UCSD-AML1 (cell line): ENCODE measurements around the gene TLR2.
"Not testable (repeated sequence)": the region's sequence is repeated elsewhere in the genome, so short reads cannot be mapped to it uniquely, and the experiment has no call there.

Source experiments
- DNase-seq: peaks from one replicate; lab custom pipeline; 2025; ENCODE audit not compliant: unreplicated experiment; lab: John Stamatoyannopoulos, UW

TLR2 gene

DNA sequence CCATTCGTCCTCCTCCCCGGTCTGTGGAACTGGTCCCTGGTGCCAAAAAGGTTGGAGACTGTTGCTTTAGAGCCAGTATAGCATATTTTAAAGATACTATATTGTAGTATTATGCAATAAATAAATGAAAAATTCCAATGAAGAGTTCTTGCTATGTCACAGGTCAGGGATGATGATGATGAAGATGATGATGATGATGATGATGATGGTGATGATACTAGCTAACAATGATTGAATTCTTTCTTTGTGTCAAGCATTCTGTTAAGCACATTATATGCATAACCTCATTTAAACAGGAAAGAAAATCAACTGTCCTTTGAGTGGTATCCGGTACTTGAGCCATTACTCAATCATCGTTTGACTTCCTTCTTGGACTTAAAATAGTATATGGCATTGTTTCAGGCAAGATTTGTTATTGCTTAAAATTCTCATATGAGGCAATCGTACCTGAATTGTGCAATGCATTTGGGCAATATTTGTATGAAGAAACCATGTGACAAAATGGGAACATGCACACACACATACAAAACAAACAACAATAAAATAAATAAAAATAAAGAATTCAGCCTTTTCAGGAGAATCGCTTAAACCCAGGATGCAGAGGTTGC is 22.8 kb upstream of the TLR2 start:
- DNase-seq = no peak

- DNase-seq = no peak
These were observed 22.2 kb upstream of the TLR2 start for GRCh38 chr4:153661908-153662307.

DNA sequence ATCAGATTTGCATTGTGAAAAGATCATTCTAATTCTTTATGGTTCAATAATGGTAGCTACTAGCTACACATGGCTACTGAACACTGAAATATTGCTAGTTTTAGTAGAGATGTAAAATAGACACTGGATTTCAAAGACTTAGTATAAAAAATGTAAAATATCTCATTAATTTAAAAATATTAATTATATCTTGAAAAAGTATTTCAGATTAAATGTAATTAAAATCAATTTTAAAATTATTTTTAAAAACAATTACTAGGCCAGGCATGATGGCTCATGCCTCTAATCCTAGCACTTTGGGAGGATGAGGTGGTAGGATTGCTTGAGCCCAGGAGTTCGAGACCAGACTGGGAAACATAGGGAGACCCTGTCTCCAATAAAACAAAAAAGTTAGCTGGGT is 20.4 kb upstream of the TLR2 start:
- DNase-seq = no peak

GRCh38 chr4:153666505-153666904 is 17.6 kb upstream of the TLR2 start:
- DNase-seq = not testable (repeated sequence)

DNA sequence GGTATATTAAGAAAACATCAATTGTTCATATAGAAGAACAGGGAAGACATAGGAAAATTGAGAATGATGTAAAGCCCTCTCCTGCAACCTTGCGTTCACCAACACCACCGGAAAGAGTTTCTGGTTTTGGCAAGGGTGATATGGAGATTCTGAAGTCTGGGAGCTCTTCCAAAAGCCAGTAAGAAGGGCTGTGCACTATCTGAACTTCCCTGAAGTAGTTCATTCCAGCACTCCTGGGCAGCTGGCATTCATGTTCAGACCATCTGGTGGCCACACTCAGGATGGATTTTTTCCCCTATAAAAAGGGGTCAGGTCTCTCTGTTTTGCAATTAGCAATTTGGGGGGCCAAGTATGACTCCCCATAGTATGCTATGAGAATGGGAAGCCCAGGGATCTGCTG is 15.4 kb upstream of the TLR2 start:
- DNase-seq = no peak

DNA sequence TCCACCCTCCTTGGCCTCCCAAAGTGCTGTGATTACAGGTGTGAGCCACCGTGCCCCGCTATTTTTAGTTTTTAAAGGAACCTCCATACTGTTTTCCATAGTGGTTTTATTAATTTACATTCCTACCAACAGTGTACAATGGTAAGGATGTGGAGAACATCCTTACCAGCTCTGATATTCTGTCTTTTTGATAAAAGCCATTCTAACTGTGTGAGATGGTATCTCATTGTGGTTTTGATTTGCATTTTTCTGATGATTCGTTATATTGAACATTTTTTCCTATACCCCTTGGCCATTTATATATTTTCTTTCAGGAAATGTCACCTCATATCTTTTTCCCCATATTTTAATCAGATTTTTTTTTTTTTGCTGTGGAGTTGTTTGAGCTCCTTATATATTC is 14.2 kb upstream of the TLR2 start:
- DNase-seq = no peak

DNA sequence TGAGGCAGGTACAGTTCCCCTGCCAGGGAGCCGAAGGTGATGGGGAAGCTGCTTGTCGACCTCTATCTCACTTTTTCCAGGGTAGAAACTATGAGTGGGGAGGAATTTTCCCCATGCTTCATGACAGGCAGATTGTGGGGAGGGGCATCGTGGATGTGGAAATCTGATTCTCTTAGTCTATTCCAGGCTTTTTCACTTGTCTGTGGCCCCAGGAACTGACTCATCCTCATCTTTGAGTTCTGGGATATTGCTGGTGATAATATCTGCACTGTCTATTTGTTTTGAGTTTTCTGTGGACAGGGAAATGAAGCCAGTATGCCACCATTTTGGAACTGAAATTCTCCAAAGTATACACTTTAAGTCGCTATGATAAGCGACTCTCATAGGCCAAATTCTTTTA is 7.6 kb upstream of the TLR2 start:
- DNase-seq = no peak

DNA sequence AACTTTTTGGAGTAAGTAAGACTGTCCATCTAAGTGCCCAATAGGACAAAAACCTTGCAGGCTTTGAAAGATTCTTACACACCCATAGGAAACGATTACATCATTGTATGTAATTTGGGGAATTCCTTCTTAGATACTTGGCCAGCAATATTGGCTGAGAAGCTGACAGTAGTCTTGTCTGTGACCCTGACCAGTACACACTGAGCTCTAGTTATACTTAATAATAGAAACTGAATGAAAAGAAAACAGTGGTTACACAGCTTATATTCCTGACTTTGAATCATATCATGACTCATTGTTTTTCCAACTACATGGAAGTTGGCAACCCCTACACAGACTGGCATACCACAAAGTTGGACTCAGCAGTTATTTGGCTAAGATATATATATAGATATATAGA is 7.1 kb upstream of the TLR2 start:
- DNase-seq = no peak

GRCh38 chr4:153679486-153679885 is 4.6 kb upstream of the TLR2 start:
- DNase-seq = no peak

DNA sequence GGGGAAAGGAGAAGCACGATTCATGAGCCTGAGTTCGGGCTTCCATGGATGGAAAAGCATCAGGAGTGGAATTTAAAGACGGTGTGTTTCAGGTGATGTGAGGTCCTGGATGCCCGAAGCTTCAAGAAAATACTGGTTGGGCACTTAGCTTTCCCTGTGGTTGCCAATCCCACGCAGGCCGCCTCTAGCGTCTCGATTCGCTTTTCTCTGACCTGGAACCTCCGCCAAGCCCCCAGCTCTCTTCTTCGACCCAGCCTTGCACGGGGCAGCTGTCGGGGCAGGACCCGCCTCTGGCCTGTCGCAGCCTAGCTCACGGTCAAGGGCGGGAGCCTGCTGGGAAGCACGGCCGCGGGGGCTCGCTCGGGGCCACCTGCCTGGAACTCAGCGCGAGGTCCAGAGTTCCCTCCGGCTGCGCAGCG is 308 bp upstream of the TLR2 start:
- no peak for DNase-seq

DNA sequence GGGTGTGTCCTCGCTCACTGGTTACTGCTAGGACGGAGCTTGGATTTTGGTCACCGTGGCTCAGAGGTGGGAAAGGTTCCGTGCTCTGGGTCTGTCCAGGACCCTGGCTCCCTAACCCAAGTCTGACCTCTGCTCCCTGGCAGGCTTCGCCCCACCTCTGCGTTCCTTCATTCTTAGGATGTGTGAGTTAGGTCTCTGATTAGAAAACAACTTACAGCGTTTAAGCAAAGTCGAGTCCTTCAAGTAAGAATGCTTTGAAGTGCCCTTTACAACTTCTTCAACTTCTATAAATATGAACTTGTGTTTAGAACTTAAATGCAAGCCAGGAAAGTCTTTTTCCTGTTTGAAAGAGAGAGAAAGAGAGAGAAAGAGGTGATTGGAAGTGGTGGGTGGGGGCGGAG is 891 bp downstream of the TLR2 start:
- DNase-seq = no peak

DNA sequence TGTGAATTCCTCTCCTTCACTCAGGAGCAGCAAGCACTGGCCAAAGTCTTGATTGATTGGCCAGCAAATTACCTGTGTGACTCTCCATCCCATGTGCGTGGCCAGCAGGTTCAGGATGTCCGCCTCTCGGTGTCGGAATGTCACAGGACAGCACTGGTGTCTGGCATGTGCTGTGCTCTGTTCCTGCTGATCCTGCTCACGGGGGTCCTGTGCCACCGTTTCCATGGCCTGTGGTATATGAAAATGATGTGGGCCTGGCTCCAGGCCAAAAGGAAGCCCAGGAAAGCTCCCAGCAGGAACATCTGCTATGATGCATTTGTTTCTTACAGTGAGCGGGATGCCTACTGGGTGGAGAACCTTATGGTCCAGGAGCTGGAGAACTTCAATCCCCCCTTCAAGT is 20.4 kb downstream of the TLR2 start:
- DNase-seq = no peak

DNA sequence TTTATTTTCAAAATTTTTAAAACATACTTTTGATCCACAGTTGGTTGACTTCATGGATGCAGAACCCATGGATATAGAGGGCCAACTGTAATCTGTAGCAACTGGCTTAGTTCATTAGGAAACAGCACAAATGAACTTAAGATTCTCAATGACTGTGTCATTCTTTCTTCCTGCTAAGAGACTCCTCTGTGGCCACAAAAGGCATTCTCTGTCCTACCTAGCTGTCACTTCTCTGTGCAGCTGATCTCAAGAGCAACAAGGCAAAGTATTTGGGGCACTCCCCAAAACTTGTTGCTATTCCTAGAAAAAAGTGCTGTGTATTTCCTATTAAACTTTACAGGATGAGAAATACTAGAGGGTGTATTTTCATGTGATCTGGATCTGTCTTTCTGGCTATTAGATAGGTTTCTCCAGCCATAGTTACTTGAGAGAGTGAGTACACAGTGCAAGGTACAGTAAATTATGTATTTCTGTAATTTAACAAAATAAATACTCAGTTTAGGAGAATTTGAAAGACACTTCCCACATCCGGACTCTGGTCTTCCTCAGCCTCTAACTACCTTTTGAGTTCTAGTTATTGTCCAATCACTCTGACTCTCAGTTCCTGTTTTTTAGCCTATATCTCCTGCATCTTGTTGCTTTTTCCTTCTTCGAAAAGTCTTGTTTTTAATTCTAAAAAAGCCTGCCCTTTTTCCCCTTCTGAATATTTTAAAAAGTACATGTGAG is 21.8 kb downstream of the TLR2 start:
- DNase-seq = no peak

DNA sequence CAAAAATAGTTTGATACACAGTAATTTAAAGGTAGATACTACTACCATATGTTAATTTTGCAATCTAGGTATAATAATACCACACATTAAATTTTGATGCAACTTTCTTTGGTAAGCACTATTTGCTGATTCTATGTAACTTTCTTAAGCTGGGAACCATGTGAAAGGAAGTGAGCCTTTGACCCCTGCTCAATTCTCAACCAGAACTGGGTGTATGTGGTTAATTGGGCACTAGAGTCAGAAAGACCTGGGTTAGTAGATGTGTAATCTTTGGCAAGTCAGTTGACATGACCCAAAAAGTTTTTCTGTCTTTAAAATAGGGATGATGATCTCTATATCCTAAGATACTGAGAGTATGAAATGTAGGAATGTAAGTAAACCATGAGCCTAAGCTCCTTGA is 22.4 kb downstream of the TLR2 start:
- no peak for DNase-seq

GRCh38 chr4:153710681-153711080 is 26.6 kb downstream of the TLR2 start:
- no peak for DNase-seq

DNA sequence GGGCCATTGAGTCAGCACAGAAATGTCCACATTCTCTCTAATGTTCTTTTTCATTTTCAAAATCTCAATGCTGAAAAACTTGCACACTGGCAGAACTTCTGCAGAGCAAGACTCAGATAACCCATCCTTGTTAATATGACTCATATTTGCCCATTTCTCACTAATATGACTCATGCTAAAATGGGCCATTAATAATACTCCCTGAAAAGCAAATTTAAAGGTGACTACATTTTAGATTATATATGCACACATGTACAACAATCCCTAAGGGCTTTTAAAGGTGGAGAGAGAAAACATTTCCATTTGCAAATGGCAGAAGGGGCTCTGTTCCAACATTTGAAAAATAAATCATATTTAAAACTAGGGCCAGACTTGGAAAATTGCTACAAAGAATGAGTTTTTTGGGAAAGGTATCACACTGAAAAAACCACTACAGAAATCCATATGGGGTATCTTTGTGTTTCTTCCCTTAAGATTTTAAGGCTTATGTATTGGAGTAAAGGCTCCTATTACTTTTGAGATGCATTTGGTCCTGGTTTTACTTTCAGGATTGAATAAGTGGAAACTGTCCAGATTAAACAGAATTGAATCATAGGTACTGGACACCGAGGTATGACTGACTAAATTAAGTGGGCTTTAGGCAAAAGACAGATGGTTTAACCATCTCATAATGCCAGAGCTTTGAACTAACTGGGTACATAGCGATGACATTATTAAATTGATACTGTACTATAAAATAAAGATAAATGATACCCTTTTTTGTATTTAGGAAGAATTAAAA is 30.0 kb downstream of the TLR2 start:
- no peak for DNase-seq

DNA sequence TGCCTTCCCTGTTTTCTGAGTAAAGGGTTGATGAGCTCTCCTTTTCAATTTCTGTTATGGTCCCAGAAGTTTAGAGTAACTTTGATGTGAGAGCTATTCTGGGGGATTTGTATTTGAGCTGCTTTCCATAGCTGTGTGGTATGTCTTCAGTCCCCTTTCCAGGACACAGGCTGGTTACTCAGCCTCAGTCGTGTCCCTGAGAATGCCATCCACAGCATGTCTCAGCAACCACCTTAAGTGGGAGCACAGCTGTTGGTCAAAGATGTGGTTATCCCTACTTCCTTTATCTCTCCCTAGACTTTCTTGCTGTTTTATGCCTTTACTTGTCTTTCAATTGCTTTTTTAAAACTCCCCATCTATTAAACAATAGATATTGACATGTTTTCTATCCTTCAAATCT is 38.0 kb downstream of the TLR2 start:
- no peak for DNase-seq

DNA sequence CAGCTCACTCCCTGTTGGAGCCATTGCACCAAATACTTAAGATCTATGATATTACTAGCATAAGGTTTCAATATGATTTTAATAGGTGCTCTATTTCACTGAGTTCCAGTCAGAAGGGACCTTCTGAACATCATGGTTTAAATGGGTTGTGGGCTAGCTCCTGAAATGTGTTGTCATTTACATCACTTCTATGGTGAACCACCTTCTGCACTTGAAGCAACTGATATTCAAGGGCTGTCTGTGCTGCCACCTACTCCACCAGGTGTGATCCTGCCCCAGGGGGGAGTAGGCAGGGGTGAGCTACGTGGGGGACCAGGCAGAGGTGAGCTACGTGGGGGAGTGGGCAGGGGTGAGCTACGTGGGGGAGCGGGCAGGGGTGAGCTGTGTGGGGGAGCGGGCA is 40.5 kb downstream of the TLR2 start:
- no peak for DNase-seq

DNA sequence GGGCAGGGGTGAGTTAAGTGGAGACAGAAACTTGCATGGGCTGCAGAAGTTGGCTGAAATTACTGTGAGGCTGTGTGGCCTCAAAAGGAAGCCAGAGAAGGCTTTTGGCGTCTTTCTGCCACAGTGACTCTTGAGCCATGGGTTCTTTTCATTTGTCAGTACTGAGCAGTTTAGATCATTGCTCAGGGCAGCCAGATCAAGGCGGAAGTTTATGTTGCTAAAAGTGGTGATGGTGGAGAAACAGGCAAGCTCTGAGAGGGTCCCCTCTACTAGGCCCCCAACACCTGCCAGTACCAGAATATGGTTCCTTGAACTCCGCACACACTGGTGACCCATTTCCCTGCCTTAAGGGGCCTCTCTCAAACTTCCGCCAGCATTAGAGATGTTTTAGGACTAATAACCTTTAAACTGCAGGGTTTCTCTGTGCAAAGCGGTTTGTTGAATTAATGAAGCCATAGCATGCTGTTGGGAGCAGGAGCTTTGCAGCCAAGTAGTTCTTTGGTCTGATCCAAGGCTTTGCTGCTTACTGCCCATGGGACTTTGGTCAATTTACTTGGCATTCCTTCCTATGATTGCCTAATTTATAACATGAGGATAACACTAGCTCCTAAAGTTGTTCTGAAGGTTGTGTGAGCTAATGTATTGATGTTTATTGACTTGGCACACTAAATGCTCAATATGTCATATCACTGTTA is 41.2 kb downstream of the TLR2 start:
- DNase-seq = no peak

GRCh38 chr4:153725831-153726154 is 41.7 kb downstream of the TLR2 start:
- DNase-seq = no peak

DNA sequence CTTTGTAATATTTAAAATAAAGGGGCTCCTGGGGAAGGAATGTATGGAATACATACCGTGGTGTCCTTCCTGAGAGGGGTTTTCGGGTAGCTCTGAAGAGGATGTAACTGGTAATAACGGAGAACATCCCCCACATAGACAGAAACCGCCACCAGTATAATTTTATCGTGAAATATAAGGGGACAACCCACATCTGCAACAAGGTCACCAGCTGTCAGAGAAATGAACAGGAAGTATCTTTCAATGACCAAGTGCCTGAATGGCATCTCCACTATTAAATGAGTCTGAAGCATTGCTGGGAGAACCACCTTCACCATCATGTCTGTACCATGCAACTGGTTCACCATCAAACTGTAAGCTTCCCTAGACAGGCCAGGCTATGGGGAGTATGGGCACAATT is 44.1 kb downstream of the TLR2 start:
- no peak for DNase-seq

- DNase-seq = peak; percentile 10
These were observed 44.6 kb downstream of the TLR2 start for GRCh38 chr4:153728660-153729059.
